ENCODE results near the gene DNAH1. TPM values are rescaled to one million over a fixed set of nuclear protein-coding genes. Genes with fewer than 3 reads are reported as not detected.

DNAH1 gene
- total RNA-seq, 2 experiments from 2014 or later: 9.4 TPM

GRCh38 chr3:52432225-52432624 is 116.1 kb downstream of the DNAH1 start:
- Mint-ChIP-seq H3K4me3 (no peak overlapping the region), H3K27ac (no peak overlapping the region), H3K27me3 (ENCODE audit: low read depth) (no peaks in the 10 kb centered on the region), H3K9me3 (no peaks in the 10 kb centered on the region), H3K36me3 (ENCODE audit: low read depth) (no peaks in the 10 kb centered on the region), H3K4me1 (ENCODE audit: low read depth) (no peaks in the 10 kb centered on the region)
- CTCF ChIA-PET: interaction anchor here (0.8 to 2.2 kb wide), 3 partner anchors 11 to 17 kb away, joined by 4 to 5 read pairs (median 5); no protein-coding TSS in a partner anchor
- intact Hi-C loops (cut with micrococcal nuclease): no loop called here
- no peak for DNase-seq

DNA sequence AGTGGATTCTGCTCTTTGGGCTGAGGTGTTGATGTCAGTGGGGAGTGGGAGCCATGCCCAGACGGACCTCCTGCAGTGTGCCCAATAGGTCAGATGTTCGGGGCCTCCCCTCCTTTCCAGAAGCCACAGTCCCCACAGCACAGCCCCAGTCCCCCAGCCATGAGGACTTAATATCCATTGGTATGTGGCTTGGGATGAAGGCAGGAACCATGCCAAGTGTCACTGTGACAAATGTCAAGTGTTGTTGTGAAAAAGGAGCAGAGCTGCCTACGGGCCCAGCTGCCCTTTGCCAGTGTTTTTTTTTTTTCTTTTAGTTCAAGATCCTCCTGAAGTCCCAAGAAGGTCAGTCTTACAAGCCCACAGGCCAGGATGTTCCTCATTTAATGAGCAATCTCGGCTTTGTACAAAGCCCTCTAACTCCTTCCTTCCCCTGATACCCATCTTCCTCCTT is 116.6 kb downstream of the DNAH1 start:
- Mint-ChIP-seq H3K36me3 (ENCODE audit: low read depth) (no peaks in the 10 kb centered on the region), H3K9me3 (no peaks in the 10 kb centered on the region), H3K27ac (no peak overlapping the region), H3K27me3 (ENCODE audit: low read depth) (no peaks in the 10 kb centered on the region), H3K4me3 (no peak overlapping the region), H3K4me1 (ENCODE audit: low read depth) (no peaks in the 10 kb centered on the region)
- DNase-seq: no peak
- CTCF ChIA-PET: interaction anchor here (1.0 to 2.4 kb wide), 3 partner anchors 11 to 47 kb away, joined by 3 to 10 read pairs (median 5); no protein-coding TSS in a partner anchor
- intact Hi-C loops (cut with micrococcal nuclease): no loop called here

DNA sequence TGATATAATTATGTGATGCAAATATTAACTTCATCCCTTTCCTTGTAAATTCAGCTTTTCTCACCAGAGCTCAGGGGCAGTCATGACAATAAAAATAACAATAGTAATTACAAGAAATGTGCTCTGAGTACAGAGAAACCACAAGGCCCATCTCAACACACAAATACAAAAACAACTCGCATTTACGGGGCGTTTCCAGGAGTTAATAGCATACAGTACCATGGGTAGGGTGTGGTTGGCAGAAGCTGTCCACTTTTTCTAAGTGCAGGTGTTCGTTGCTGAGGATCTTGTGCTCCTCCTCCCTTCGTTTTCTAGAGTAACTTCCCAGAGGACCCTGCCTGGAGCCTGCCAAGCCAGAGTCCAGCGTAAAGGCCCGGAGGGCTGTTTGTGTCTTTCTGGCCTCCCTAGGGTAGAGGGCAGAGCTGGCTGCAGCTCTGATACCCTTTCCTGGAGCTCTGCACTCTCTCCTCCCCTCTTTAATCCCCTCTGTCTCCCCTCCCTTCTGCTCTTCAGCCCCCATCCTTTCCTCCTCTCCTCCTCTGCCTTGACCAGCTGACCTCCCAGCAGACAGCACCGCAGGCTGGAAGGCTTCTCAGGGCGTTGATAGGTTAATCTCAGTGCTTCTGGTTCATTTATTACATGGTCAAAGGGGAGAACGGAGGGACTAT is 117.3 kb downstream of the DNAH1 start:
- CTCF ChIA-PET: interaction anchor here (1.0 to 2.4 kb wide), 4 partner anchors 12 to 48 kb away, joined by 3 to 10 read pairs (median 4); no protein-coding TSS in a partner anchor
- Mint-ChIP-seq H3K9me3 (no peaks in the 10 kb centered on the region), H3K27me3 (ENCODE audit: low read depth) (no peaks in the 10 kb centered on the region), H3K27ac (no peak overlapping the region), H3K4me3 (no peak overlapping the region), H3K4me1 (ENCODE audit: low read depth) (no peaks in the 10 kb centered on the region), H3K36me3 (ENCODE audit: low read depth) (no peaks in the 10 kb centered on the region)
- DNase-seq: no peak
- intact Hi-C loops (cut with micrococcal nuclease): no loop called here

DNA sequence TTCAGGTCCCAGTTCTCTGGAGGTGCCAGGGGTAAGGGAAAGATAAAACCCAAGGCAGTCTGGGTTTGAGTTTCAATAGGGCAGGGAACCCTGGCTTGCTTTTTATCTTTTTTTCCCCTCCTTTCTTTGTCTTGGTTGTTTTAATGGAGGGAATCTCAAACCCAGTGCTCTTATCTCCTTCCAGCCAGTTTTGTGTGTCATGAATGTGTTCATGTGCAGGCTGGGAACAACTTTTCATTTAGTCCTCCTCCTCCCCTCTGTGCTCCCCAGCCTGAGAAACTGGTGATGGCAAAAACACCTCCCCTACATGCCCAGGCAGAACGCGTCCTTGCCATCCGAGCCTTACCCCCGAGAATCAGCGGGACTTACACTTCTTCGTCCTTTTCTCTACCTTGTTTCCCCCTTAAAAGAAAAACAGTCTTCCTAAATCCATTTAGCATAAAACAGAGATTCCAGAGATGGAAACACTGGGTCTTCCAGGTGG is 117.9 kb downstream of the DNAH1 start:
- Mint-ChIP-seq H3K27me3 (ENCODE audit: low read depth) (no peaks in the 10 kb centered on the region), H3K4me3 (no peak overlapping the region), H3K36me3 (ENCODE audit: low read depth) (no peaks in the 10 kb centered on the region), H3K27ac (no peak overlapping the region), H3K4me1 (ENCODE audit: low read depth) (no peaks in the 10 kb centered on the region), H3K9me3 (no peaks in the 10 kb centered on the region)
- intact Hi-C loops (cut with micrococcal nuclease): no loop called here
- CTCF ChIA-PET: interaction anchor here (1.3 to 2.4 kb wide), 2 partner anchors 12 to 15 kb away, joined by 4 to 10 read pairs; no protein-coding TSS in a partner anchor
- DNase-seq: no peak

GRCh38 chr3:52434491-52435115 is 118.5 kb downstream of the DNAH1 start:
- H3K4me1 Mint-ChIP-seq (ENCODE audit: low read depth): no peaks in the 10 kb centered on the region
- H3K4me3 Mint-ChIP-seq: no peak overlapping the region
- no peak overlapping the region for H3K27ac Mint-ChIP-seq
- H3K27me3 Mint-ChIP-seq (ENCODE audit: low read depth): no peaks in the 10 kb centered on the region
- CTCF ChIA-PET: interaction anchor here (1.3 to 2.4 kb wide), 2 partner anchors 12 to 14 kb away, joined by 4 to 10 read pairs; no protein-coding TSS in a partner anchor
- no peaks in the 10 kb centered on the region for H3K9me3 Mint-ChIP-seq
- intact Hi-C loops (cut with micrococcal nuclease): no loop called here
- DNase-seq: no peak
- H3K36me3 Mint-ChIP-seq (ENCODE audit: low read depth): no peaks in the 10 kb centered on the region

DNA sequence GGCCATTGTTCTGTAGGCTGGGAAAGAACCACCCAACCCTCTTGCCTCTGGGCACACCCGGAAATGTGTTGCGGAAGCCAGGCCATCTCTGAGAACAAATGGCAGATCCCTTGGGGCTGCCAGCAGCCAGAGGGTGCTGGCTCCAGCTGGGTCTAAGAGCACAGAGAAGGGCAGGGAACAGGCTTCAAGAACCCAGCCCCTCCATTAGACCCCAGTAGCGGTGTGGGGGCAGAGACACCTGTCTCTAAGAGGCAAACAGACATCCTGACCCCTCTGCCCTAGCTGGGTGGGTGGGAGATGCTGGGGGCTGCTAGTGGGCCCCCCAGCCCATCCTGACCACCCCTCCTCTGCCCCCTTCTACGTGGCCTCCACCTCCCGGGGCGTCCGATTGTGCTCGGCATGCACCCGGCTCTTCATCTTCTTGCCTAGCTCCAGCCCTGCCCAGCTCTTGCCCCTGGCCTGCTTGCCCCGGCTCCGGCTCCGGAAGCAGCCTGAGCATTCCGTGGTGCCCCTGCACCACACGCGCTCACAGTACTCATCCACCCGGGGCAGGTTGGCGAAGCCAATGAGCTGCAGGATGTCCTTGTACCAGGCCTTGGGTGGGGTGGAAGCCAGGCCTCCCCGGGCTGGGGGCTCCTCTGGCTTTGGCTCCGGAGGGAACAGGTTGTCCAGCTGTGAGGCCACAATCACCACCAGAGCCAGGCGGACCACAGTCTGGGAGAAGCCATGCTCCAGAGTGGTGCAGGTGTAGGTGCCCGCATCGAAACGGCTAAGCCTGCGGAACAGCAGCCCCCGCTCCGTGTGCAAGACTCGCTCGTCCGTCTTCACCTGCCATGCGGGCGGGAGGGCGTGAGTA is 119.4 kb downstream of the DNAH1 start:
- intact Hi-C loops (cut with micrococcal nuclease): no loop called here
- Mint-ChIP-seq H3K9me3 (no peaks in the 10 kb centered on the region), H3K27me3 (ENCODE audit: low read depth) (no peaks in the 10 kb centered on the region), H3K4me3 (no peak overlapping the region), H3K36me3 (ENCODE audit: low read depth) (no peaks in the 10 kb centered on the region), H3K4me1 (ENCODE audit: low read depth) (no peaks in the 10 kb centered on the region), H3K27ac (no peak overlapping the region)
- no peak for DNase-seq
- CTCF ChIA-PET: no interaction called here

DNA sequence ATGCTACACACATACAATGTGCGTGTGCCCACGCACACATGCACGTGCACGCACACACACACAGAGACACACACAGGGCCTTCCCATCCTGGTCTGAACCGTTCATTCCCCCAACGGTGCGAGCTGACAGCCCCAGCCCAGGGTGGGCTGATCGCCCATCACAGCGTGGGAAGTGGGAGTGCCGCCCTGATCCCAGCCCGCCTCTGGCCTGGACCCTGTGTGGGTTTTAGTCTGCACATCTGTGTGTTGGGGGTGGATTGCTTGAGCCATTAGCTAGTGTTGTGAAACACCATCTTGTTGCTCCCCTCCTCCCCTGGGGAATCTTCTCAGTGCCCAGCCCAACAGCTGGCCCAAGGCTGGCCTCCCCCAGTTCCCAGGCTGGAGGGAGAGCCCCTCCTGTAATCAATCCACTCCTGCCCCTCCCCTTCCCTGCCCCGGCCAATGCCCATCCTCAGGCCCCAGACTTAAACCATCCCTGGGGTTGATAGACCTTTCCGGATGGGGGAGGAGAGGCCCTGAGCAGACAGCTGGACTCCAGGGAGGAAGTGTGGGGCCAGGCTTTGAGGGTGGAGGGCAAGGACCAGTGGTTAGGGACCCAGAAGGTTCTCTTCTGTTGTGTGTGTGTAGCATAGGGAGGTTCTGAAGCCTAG is 120.5 kb downstream of the DNAH1 start:
- no peak overlapping the region for H3K4me3 Mint-ChIP-seq
- H3K4me1 Mint-ChIP-seq (ENCODE audit: low read depth): no peaks in the 10 kb centered on the region
- H3K27me3 Mint-ChIP-seq (ENCODE audit: low read depth): no peaks in the 10 kb centered on the region
- H3K27ac Mint-ChIP-seq: no peak overlapping the region
- DNase-seq: no peak
- no peaks in the 10 kb centered on the region for H3K36me3 Mint-ChIP-seq (ENCODE audit: low read depth)
- CTCF ChIA-PET: interaction anchor here (1.3 kb wide), 1 partner anchor 9 kb away, joined by 3 read pairs; no protein-coding TSS in a partner anchor
- no peaks in the 10 kb centered on the region for H3K9me3 Mint-ChIP-seq
- intact Hi-C loops (cut with micrococcal nuclease): no loop called here

- H3K9me3 Mint-ChIP-seq: no peaks in the 10 kb centered on the region
- no peaks in the 10 kb centered on the region for H3K4me1 Mint-ChIP-seq (ENCODE audit: low read depth)
- no peak for DNase-seq
- CTCF ChIA-PET: interaction anchor here (1.3 kb wide), 1 partner anchor 9 kb away, joined by 3 read pairs; no protein-coding TSS in a partner anchor
- H3K4me3 Mint-ChIP-seq: no peak overlapping the region
- no peaks in the 10 kb centered on the region for H3K27me3 Mint-ChIP-seq (ENCODE audit: low read depth)
- no peaks in the 10 kb centered on the region for H3K36me3 Mint-ChIP-seq (ENCODE audit: low read depth)
- intact Hi-C loops (cut with micrococcal nuclease): no loop called here
- no peak overlapping the region for H3K27ac Mint-ChIP-seq
Observed at GRCh38 chr3:52437326-52438103, 121.4 kb downstream of the DNAH1 start.

DNA sequence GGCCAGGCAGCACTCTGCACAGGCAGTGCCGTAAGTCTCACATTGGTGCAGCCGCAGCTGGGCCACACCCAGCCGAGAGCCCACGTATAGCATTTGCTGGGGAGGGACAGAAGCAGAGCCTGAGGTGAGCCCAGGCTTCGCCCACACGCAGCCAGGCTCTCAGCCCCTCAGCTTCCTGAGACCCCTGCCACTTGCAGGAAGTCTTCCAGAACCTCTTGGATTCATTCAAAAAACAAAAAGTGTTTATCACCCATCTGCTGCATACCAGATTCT is 121.9 kb downstream of the DNAH1 start:
- Mint-ChIP-seq H3K27me3 (ENCODE audit: low read depth) (no peaks in the 10 kb centered on the region), H3K27ac (no peak overlapping the region), H3K36me3 (ENCODE audit: low read depth) (no peaks in the 10 kb centered on the region), H3K4me1 (ENCODE audit: low read depth) (no peaks in the 10 kb centered on the region), H3K9me3 (no peaks in the 10 kb centered on the region), H3K4me3 (no peak overlapping the region)
- intact Hi-C loops (cut with micrococcal nuclease): no loop called here
- DNase-seq: no peak
- CTCF ChIA-PET: interaction anchor here (0.6 to 1.6 kb wide), 2 partner anchors 10 to 250 kb away, joined by 4 to 5 read pairs; no protein-coding TSS in a partner anchor

- H3K4me1 Mint-ChIP-seq (ENCODE audit: low read depth): no peaks in the 10 kb centered on the region
- no peak overlapping the region for H3K27ac Mint-ChIP-seq
- H3K9me3 Mint-ChIP-seq: no peaks in the 10 kb centered on the region
- H3K36me3 Mint-ChIP-seq (ENCODE audit: low read depth): no peaks in the 10 kb centered on the region
- intact Hi-C loops (cut with micrococcal nuclease): no loop called here
- DNase-seq: no peak
- H3K27me3 Mint-ChIP-seq (ENCODE audit: low read depth): no peaks in the 10 kb centered on the region
- no peak overlapping the region for H3K4me3 Mint-ChIP-seq
- CTCF ChIA-PET: interaction anchor here (0.5 to 1.6 kb wide), 4 partner anchors 9 to 249 kb away, joined by 3 to 10 read pairs (median 4); no protein-coding TSS in a partner anchor
Observed at GRCh38 chr3:52438579-52439425, 122.7 kb downstream of the DNAH1 start.

Data from activated naive CD4-positive, alpha-beta T cell treated with anti-CD3 and anti-CD28 coated beads for 36 hours (primary cell).